ENCODE measurements around the gene FHIT. TPM values are rescaled to one million over a fixed set of nuclear protein-coding genes. Genes with fewer than 3 reads are reported as not detected.

Gene FHIT
- polyA plus RNA-seq, 3 donors: 3.1 to 3.9 (median 3.3) TPM

DNA sequence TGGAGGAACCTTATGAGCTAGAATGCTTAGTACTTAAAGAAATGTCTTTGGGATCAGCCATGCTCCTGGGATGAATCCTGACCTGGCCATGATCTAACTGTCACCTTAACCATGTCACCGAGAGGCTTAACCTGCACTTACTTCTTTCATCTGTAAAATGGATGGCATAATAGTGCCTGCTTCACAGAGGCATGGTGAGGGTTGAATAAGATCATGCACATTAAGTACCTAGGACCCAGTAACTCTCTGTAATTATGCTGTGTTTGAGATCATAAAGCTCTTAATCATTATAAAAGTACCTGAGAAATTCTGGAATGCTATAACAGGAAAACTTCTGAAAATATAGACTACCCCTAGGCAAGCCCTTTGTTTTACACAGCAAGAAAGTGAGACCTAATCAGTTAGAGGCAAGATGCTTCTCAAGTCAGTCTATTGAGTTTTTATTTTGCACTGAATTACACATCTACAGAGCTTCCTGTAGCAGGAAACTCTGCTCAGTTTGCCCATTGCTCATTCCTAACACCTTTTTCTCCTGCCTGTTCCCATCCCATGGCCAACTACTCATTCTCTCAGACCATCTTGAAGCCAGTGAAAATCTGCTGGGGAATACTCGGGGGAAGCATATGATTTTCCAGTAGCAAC, 1185.9 kb downstream of the FHIT start:
- 27 to 82% (median 50%) methylated on average over 2 of the region's 2 CpGs for WGBS, 3 donors

DNA sequence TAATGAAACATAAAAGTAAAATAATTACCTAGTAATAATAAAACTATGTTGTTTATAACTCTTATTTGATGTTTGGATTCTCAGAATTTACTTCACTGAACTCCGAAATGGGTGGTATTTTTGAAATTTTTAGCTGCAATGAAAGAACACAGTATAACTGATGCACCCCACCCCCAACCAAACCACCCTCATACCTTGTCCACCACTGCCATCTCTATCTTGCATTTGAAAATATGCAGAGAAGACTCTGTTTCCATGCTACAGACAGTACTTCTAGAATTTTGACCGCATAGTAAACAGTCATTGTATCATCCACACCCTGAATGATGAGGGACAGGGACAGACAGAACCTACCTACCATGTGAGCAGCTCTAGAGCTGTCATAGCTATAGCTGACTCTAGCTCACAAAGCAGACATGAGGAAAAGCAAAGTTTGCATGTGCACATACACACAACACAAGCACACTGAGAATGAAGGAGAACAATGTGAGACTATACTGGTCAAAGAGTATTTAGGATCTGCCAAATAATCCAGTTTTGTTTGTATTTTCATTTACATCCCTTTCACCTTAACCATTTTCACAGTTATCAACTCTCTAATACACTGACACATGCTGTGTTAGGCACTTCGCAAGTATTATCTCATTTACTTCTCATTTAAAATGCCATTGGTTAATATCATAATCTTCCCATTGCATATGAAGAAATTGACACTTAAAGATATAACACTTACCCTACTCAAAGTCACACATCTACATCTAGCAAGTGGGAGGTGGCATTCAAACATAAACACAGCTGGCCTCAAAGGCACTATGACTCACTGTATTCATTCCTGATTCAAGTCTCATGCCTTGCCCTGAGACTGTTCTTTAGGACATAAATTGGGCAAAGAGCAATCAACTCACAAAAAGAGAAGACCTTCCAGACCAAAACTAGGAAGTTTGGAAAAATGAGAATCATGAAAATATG, 1186.8 kb downstream of the FHIT start:
- 91 to 93% (median 92%) methylated on average over 3 of the region's 3 CpGs for WGBS, 3 donors
- no peak overlapping the region for H3K27ac ChIP-seq (ENCODE audit: low read depth, low read length)

More for the DNA sequence above, 1185.9 kb downstream of the FHIT start:
- H3K27ac ChIP-seq (ENCODE audit: low read depth, low read length): no peak overlapping the region

DNA sequence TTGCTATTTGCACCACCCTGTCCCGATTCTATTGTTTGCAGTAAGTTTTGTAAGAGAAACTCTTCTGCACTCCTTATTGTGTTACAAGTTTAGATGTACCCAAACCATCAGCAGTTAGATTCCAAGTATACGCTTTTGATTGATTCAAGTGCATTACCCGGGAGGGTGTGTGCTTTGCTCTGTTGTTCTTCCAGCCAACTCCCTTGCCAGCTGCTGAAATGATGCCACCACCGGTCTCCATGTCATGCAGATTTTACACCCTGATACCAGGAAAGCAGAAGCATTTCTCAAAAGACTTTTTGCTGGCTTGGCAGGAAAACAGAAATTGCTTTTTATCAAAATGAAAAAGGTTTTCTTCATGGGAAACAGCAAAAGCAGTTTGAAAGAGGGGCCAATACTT, 1194.8 kb downstream of the FHIT start:
- WGBS, 3 donors: 34 to 60% (median 37%) methylated on average over 4 of the region's 4 CpGs
- no peak overlapping the region for H3K27ac ChIP-seq (ENCODE audit: low read depth, low read length)

DNA sequence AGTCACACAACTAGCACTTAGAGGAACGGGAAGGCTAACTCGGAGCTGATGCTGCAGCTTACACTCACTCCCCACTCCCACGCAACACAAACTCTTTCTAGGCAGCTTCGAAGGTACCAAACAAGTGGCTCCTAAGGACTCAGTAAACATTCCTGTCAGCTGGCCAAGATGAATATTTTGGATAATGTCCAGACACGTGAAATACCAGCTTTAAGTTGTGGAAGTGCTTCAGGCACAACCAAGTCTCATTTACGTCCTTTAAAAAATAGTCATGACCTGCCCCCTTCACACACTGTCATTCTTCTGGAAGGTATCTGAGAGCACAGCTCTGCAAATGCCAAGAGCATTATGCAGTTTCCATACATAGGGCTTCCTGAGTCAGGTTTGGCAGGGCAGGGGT, 1195.5 kb downstream of the FHIT start:
- H3K27ac ChIP-seq (ENCODE audit: low read depth, low read length): no peak overlapping the region
- WGBS, 3 donors: 52 to 68% (median 59%) methylated on average over 6 of the region's 6 CpGs

DNA sequence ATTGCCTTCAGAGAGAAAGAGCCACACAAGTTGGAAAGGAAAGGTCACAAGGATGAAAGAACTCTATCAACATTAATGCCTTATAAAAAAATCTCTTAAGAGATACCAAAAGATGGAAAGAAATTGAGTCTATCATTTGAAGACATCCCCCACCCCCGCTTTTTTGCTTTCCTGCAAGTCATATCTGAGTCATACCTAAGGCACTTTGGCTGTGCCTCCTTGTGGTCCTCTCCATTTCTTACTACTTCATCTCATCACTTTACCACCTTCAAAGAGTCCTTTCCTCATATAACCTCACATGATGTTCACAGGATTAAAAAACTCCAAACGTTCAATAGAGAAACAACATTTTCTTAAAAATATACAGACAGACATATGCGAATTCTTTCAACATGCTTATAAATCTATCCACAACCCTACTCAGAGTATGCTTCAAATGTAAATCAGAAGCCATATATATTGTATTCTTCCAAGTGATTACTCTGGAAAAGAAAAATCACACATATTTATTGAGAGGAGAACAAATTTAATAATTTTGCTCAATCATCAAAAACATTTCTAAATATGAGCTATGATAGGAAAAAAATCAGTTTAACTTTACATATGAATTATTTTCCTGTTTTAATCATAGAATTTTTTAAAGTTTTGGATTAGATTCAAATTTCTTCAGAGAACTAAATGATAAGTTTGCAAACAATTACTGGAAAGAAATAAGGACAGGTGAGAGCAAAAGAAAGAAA, 1197.6 kb downstream of the FHIT start:
- WGBS, 3 donors: 66 to 92% (median 80%) methylated on average over 3 of the region's 3 CpGs
- no peak overlapping the region for H3K27ac ChIP-seq (ENCODE audit: low read depth, low read length)

DNA sequence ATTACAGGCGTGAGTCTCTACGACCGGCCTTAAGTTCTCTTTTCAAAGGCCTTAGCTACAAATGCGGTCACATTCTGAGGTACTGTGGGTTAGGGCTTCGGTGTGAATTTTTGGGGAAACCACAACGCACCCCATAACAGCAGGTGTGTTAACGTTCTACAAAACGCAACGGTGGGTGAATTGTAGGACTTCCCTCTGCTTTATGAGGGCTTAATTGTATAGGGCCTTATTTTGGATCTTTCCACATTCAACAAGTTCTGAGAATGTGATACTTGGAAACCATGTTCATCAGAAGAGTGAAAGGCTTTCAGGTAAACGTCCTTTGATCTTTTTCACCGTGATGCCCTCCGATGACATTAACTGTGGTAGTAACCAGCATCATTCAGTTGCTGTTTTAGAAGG, 1202.8 kb downstream of the FHIT start:
- H3K27ac ChIP-seq (ENCODE audit: low read depth, low read length): no peak overlapping the region
- WGBS, 3 donors: 84 to 92% (median 85%) methylated on average over 12 of the region's 12 CpGs

DNA sequence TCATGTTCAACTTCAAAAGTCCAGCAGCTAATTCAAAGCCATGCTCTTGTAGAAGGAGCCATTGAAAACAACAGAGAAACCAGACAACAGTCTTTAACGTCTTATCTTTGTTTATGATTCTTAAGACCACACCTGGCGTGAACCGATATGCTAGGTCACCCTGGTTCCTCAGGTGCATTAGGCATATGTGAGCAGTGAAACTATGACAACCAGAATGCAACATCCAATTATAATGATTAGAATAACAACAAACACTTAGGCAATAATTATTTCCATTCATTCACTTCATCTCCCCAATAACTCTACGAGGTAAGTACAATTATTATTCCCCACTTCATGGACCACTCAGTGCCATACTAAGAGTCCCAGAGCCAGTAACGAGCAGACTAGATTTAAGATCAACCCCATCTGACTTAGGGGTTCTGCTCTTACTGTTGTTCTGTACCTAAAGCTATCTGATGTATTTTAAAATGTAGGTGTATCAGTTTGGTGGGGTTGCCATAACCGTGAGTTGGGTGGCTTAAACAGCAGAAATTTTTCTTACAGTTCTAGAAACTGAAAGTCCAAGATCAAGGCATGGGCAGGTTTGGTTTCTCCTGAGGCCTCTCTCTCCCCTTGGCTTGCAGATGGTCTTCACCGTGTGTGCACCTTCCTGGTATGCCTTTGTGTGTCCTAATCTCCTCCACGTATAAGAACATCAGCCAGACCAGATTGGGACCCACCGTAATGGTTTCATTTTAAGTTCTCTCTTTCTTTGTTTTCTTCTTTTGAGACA, 1203.6 kb downstream of the FHIT start:
- 86 to 92% (median 89%) methylated on average over 9 of the region's 9 CpGs for WGBS, 3 donors
- H3K27ac ChIP-seq (ENCODE audit: low read depth, low read length): no peak overlapping the region

DNA sequence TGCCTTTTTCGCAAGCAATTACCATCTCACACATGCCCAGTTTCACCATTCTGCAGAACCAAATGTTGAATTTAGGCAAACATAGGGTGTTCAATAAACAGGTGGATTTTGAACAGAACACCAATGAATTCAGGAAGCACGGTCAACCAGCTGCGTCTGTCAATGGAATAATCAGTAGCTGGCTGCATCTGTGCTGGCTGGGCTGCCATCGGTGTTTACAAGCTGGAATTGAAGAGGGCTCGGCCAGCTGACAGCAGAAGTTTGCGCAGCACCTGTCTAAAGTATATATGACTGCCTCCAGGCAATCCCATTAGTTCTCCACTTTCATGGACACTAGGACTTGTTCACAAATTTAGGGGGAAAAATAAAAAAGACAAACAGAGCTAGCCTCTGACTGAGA, 1205.0 kb downstream of the FHIT start:
- no peak overlapping the region for H3K27ac ChIP-seq (ENCODE audit: low read depth, low read length)
- WGBS, 3 donors: 59 to 74% (median 67%) methylated on average over 6 of the region's 6 CpGs

DNA sequence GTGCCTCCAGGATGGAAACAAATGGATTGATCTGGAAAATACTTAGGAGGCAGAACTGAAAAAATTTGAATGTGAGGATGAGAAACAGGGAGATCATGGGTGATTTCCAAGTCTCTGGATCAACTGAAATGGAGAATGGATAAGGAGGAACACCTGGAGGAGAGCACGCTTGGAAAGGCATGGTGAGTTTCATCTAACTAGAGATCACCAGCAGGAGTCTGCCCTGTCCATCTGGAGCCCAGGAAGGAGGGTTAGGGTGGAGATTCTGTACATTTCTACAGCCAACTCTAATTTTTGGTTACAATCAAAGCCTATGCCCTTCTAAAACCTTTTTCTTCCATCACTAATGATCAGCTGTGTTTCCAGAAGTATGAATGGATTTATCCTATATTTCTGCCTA, 1205.6 kb downstream of the FHIT start:
- 96 to 100% (median 100%) methylated on average over 1 of the region's 1 CpG for WGBS, 3 donors
- no peak overlapping the region for H3K27ac ChIP-seq (ENCODE audit: low read depth, low read length)

DNA sequence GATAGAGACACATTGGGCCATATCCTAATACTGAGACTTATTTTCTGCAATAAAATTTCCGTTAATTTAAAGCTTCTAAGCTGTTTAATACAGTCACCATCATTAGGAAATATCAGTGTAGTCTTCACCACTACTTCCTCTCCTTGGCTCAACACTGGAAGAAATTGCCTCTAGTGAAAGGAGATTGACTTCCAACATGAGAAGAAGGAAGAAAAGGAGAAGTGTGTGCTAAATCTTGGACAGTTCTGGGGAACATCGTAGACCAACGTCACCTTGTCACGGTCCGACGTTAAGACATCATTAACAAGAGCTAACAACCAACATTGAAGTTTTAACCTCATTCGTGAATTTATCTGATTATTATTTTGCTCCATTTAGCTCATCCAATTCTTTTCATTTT, 1214.4 kb downstream of the FHIT start:
- H3K27ac ChIP-seq (ENCODE audit: low read depth, low read length): no peak overlapping the region
- WGBS, 3 donors: 83 to 95% (median 86%) methylated on average over 7 of the region's 7 CpGs

DNA sequence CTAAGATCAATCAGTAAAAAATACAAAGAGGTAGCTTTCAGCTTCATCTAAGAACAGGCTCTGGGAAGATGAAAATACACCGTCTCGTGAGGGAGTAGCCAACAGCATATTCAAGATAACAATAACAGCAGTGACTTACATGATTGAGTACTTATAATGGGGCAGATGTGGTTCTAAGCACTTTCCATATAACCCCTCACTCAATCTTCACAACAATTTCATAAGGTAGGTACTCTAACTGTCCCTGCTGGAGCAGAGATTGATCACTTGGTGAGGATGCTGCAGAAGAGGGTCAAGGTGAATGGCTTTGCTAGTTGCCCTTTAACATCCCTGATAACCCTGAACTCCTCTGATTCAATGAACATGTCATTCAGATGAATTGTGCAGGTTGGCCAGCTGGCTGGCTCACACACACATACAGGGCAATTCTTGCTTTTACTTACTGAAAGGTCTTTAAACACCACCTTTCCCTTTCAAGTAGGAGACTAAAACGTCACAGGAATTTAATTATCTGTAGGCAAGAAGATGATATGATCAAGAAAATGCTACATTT, 1217.3 kb downstream of the FHIT start:
- no peak overlapping the region for H3K27ac ChIP-seq (ENCODE audit: low read depth, low read length)
- WGBS, 3 donors: 75 to 78% (median 76%) methylated on average over 3 of the region's 3 CpGs

DNA sequence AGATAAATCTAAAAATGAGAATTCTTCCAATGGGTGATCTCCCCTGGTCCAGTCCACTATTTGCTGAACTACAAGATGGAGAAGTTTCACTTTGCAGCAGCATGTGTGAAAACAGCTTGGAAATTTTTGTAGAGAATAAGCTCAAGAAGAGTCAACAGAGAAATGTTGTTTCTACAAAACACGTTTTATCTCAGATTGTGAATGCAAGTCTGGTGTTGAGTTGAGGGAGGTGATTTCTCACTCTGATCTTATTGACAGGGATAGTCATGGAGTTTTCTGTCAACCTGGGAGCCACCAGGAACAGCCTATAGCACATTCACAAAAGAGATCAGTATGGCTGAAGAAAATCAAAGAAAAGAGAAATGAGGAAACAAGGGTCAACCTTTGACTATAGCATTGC, 1220.3 kb downstream of the FHIT start:
- H3K27ac ChIP-seq (ENCODE audit: low read depth, low read length): no peak overlapping the region
- WGBS, 3 donors: 94 to 98% (median 95%) methylated on average over 1 of the region's 1 CpG

DNA sequence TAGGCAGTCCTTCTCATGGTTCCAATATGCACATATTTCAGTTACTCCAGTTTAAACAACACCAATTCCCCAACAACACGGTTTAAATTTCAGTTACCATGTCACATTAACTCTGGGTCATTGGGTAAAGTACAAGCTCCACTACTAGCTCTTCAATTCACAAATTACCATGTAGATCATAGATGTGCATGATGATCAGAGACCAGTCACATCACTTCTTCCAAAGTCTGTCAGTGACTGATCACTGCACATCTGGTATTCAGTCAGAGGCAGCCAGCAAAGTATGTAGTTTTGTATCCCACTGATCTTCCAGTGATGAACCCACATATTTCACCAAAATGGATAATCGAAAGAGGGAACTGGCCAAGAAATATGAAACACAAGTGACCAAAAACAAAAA, 1223.0 kb downstream of the FHIT start:
- H3K27ac ChIP-seq (ENCODE audit: low read depth, low read length): no peak overlapping the region
- 90 to 98% (median 94%) methylated on average over 2 of the region's 2 CpGs for WGBS, 3 donors

DNA sequence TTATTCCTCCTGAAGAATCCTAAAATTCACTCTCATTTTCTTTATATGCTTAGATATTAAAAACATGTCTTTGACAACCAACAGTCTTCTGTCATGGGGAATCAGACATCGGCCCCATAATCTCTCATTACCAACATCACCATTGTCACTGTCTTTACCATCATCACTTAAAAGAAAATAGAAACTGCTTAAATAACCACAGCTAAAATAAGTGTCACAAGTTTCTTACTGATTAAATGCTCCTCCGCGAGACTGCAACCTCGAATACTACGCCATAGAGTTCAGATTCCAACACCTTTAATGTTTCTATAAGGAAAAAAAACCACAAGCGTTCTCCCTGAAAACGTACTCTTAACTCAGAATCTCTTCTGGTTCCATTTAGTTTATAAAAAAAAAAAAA, 1223.9 kb downstream of the FHIT start:
- WGBS, 3 donors: 95 to 97% (median 96%) methylated on average over 7 of the region's 7 CpGs
- no peak overlapping the region for H3K27ac ChIP-seq (ENCODE audit: low read depth, low read length)

DNA sequence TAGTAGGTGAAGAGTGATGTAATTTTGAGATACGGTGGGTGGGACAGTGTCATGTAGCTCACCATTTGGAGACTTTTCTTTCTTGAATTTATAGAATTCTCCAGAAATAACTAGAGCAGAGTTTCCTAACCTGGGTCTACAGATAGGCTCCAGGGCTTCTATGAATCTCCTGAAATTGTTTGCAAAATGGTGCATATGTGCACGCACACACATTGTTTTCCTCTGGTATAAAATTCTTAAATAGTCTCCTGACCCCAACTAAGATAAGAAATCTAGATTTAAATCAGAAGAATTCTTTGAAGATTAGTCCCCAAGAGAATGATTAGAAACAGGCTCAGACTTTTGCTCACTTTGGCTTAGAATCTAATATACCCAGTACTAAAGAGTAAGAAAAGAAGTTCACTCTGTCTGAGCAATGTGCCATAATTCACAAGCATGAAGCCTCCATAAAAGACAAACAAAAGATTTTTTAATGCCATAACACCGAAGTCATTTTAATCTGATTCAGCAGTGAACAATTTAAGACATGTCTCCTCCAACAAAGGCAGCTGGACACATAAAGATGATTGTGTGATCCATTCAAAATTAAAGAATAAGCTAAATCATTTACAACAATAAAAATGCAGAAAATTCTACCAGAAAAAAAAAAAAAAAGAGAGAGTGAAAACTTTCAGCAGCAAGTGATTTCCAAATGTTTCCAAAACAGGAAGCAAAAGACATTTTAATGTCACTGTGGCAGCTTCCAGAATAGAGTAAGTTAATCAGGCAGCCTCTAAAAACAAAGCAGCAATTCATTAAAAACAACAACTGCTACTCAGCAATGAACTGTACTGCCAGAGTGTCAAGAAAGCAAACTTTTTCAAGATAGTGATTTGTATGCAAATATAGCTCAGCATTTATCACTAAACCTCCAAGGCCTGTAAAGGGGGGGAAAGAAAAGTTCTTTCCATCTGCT, 1225.9 kb downstream of the FHIT start:
- WGBS, 3 donors: 72 to 81% (median 78%) methylated on average over 3 of the region's 3 CpGs
- no peak overlapping the region for H3K27ac ChIP-seq (ENCODE audit: low read depth, low read length)

DNA sequence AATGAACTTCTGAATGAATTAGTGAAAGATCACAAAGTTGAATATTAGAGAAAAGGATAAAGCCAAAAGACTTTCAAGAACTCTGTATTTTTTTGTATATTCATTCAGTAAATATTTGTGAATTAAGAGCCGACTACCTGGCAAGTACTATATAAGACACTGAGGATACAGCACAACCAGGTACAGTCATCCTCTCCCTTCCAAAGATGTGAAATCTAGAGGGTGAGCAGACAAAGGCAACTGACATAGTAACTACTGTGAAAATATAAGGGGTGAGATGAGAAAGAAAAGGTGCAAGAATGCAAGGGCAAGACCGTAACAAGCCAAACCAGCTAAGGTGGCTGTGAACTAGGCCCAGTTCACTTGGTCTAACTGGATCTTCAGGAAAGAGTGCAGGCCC, 1226.9 kb downstream of the FHIT start:
- 97 to 100% (median 98%) methylated on average over 2 of the region's 2 CpGs for WGBS, 3 donors
- no peak overlapping the region for H3K27ac ChIP-seq (ENCODE audit: low read depth, low read length)

DNA sequence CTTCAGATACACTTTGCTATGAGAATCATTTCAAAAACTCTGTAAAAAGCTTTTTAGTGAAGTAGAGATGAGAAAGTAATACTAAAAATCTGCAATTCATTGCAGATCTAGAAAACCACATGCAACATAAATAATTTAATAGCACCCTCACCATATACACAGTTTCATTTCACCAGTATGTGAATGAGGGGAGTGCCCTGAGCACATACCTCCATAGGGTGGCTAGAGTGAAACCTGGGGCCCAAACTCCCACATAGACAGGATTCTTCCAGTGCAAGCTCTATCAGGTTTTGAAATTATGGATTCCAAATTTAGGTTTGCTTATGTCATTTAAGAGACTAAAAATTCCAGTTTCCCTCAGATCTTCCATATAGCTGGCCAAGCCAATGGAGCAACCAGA, 1228.1 kb downstream of the FHIT start:
- H3K27ac ChIP-seq (ENCODE audit: low read depth, low read length): no peak overlapping the region
